NB4 (cell line): ENCODE results near the gene CPVL.

Experiments
- POLR2A ChIP-seq: IDR thresholded peaks from 2 replicates; pipeline ENCODE4 v1.6.1; 2011; ENCODE audit warnings: mild to moderate bottlenecking; ENCODE audit not compliant: insufficient read length; ENCODE audit errors: extremely low read depth
- TF ChIP-seq, protein P1 (sequence below): IDR thresholded peaks from one replicate; pipeline ENCODE4 v1.5.1; 2012; ENCODE audit warnings: low read depth, low read length
- TF ChIP-seq, protein P2 (sequence below): IDR thresholded peaks from 2 replicates; pipeline ENCODE4 v1.6.1; 2011; ENCODE audit warnings: low read depth, low read length

DNA sequence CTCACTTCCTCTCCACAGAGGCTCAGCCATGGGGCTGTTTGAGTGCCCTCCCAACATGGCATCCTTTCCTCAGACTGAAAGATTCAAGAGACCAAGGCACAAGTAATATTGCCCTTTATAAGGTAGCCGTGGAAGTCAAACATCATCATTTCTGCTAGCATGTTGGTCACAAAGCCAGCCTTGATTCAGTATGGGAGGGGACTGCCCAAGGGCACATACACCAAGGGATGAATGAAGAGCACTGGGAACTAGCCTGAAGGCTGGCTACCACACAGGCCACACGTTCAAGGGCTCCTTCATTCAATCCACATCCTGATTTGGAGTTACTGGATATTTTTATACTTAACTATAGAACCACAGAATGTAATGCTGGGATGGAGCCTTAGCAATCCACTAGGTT is 39.3 kb downstream of the CPVL start:
- TF ChIP-seq, protein P1, sequence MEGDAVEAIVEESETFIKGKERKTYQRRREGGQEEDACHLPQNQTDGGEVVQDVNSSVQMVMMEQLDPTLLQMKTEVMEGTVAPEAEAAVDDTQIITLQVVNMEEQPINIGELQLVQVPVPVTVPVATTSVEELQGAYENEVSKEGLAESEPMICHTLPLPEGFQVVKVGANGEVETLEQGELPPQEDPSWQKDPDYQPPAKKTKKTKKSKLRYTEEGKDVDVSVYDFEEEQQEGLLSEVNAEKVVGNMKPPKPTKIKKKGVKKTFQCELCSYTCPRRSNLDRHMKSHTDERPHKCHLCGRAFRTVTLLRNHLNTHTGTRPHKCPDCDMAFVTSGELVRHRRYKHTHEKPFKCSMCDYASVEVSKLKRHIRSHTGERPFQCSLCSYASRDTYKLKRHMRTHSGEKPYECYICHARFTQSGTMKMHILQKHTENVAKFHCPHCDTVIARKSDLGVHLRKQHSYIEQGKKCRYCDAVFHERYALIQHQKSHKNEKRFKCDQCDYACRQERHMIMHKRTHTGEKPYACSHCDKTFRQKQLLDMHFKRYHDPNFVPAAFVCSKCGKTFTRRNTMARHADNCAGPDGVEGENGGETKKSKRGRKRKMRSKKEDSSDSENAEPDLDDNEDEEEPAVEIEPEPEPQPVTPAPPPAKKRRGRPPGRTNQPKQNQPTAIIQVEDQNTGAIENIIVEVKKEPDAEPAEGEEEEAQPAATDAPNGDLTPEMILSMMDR: no peak
- TF ChIP-seq, protein P2, sequence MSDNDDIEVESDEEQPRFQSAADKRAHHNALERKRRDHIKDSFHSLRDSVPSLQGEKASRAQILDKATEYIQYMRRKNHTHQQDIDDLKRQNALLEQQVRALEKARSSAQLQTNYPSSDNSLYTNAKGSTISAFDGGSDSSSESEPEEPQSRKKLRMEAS: no peak
- no peak for TF ChIP-seq POLR2A
